AG20443 (cell line): ENCODE measurements around the gene MRE11.
A peak's percentile ranks its signal among the peaks of the same experiment; 100 is the strongest.
"Not testable (repeated sequence)": the region's sequence is repeated elsewhere in the genome, so short reads cannot be mapped to it uniquely, and the experiment has no call there.

Experiments
- DNase-seq: peaks from one replicate; pipeline ENCODE4 v3.0.0; 2012; ENCODE audit warnings: low spot score, mixed read lengths

The MRE11 gene

GRCh38 chr11:94423507-94423906, 70.1 kb downstream of the MRE11 start:
- no peak for DNase-seq

DNA sequence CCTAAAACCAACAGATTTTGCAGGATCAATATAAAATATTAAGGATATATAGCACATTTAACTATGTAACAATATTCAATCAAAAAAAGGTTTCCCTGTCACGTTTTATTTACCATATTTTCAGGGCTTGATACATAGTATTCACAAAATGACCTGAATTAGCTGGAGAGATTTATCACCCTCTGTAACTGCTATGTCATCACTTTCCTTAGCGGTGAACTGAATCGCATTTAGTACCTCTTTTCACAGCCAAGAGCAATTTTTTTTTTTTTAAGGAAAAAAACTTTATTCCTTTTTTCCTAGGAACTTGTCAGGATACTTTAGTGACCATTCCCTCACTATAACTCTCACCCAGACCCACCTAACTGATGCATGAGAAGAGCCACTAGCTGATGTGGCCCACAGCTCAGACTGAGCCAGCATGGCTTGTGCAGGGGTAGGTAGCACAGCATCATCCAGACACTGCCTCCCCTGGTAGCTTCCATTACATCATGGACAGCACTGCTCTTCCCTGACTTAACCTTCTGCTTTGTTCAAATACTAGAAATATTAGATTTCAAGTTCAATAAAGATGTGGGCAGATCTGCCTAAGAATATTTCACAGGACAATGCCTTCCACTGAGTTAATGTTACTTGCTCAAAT, 75.4 kb downstream of the MRE11 start:
- DNase-seq, result no peak

DNA sequence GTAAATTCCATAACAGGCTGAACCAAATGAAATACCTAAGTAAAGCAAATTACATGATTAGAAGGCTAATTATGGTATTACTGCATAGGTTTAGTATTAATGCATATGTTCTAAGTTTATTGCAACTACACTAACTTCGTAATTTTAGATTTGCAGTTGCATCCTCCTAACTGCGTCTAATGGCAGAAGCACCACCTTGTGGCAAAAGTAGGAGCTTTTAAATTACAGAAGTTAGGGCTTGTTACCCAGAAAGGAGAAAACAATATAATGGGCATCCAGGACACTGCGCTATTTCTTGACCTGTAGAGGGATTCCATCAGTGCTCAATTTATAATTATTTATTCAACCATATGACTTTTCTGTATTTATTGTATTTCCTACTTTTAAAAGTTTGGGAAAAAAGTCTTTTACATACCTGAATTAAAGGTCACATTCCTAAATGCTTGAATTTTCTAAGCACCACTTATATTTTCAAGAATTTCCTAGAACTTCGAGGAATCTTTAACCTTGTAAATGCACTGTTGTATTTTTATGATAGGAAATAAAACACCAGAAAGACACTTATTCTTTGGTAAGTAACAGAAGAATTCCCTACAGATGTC, 76.2 kb downstream of the MRE11 start:
- peak; percentile 55 for DNase-seq

GRCh38 chr11:94405062-94405833, 88.4 kb downstream of the MRE11 start:
- no peak for DNase-seq

DNA sequence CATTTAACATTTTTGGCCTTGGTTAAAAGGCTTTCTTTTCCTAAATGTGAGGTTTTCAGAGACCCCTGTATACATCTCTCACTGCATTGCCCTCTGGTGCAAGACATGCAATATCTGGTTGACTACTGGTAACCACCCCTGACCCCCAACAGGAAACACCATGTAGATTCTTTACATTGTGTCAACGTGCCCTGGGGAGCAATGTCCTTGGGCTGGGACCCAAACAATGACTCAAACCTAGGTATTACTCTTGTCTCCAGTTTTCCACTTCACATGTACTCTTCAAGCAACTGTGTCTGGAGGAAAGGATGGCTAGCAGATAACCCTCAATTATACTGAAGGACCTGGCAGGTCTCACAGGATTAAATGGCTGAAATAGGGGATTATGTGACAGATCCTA, 91.3 kb downstream of the MRE11 start:
- no peak for DNase-seq

- DNase-seq, result no peak
These were observed 91.8 kb downstream of the MRE11 start for GRCh38 chr11:94401773-94402265.

GRCh38 chr11:94400839-94401772, 92.5 kb downstream of the MRE11 start, which contains the start of gene GPR83:
Gene GPR83, minus strand, starts transcription at chr11:94401419. Its CDS starts 172 bp downstream, at chr11:94401247.
- peak; percentile 60 for DNase-seq

DNA sequence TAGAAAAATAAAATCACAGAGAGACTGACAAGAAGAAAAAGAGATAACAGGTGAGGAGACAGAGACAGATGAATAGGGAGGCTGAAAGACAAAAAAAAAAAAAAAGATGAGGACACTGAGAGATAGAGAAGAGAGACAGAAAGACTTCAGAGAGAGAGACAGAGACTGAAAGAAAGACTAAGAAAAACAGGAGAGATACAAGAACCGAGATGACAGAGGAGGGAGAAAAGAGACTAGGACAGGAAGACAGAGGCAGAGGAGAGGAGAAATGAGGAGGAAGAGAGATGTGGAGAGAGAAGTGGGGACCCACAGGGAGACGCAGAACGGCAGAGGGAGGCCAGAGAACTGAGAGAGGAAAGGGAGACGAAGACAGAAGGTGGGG, 93.2 kb downstream of the MRE11 start:
- DNase-seq, result no peak

DNA sequence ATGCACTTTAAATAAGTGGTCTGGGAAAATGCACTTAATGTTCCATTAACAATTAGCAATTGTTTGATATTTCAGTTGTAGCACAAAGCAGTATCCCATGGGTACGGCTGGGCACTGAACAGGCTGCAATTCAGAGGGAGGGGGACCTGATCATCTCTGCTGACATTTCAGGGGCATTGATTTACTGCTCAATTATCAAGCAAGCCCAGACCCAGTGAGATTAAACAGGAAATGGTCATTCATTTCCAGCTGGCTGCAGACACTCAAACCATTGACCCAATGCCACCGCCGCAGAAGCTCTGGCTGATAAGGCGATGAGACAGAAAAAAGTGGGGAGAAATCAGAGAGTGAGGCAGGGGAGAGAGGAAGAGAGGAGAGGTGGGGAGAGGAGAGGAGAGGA, 93.6 kb downstream of the MRE11 start:
- DNase-seq, result no peak

DNA sequence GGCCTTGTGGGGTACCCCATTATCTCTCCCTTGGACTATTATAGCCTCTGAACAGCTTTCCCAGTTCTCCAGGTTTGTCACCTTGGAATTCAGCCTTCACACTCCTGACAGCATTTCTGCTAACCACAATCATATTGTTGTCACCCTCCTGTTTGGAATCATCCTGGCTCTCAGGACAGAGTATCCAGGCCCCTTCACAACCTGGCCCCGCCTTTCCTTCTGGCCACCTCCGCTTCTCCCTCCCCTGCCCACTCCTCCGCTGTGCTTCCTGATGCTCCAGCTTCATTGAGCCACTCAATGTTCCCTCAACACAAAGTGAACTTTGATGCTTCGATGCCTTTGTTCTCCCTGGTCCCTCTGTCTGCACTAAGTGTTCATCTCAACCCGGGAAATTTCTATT, 95.5 kb downstream of the MRE11 start:
- DNase-seq, result no peak

DNA sequence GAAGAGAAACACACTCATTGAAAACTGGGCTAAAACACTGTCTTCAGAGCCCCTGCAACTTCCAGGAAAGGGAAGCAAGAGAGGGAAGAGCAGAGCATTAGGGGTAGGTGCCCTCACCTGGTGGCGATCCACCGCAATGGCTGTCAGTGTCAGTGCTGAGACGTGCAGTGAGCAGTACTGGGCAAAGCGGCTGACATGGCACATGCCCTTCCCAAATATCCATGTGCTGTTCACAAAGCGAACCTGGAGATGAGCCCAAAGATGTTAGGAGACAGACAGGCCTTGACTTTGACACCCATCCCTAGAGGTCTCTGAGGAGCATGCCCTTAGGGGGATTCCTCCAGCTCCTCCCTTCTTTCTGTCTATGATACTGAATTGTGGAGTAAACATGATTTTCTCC, 97.4 kb downstream of the MRE11 start:
- no peak for DNase-seq

- DNase-seq, result not testable (repeated sequence)
These were observed 101.7 kb downstream of the MRE11 start for GRCh38 chr11:94391937-94392336.

DNA sequence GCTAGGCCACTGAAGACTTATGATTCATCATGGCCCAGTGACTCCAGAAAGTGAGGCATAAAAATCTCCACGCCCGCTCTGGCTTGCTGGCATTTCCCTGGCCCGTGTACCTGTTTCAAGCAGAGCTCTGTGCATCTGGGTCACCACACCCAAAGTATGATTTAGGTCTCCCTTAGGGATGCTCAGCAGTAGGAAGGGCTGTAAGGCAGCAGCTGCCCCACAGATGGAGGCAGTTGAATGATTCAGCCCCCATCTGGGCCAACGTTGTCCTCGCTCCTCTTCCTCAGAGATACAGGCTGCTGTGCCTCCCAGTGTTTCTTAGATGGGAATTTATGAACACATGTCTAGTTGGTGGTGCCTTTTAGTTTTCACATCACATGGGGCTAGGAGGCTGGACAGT, 114.0 kb downstream of the MRE11 start:
- DNase-seq, result no peak

GRCh38 chr11:94376841-94377240, 116.8 kb downstream of the MRE11 start:
- no peak for DNase-seq

DNA sequence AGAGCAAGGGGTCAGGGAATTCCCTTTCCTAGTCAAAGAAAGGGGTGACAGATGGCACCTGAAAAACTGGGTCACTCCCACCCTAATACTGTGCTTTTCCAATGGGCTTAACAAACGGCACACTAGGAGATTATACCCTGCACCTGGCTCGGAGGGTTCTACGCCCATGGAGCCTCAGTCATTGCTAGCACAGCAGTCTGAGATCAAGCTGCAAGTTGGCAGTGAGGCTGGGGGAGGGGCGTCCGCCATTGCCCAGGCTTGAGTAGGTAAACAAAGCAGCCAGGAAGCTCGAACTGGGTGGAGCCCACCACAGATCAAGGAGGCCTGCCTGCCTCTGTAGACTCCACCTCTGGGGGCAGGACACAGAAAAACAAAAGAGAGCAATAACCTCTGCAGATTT, 123.1 kb downstream of the MRE11 start:
- DNase-seq, result not testable (repeated sequence)
